NCI-H510A treated with DMSO at 0.1 percent for 48 hours (cell line): ENCODE results near the gene TNKS1BP1.
"Not testable (repeated sequence)": the region's sequence is repeated elsewhere in the genome, so short reads cannot be mapped to it uniquely, and the experiment has no call there.

Experiments used
- DNase-seq: peaks from one replicate; lab custom pipeline; 2025; lab: John Stamatoyannopoulos, UW

The TNKS1BP1 gene

GRCh38 chr11:57310091-57310490 lies 14.7 kb downstream of the TNKS1BP1 start:
- no peak for DNase-seq

- DNase-seq: no peak
These were observed 15.4 kb downstream of the TNKS1BP1 start for GRCh38 chr11:57309106-57310059.

GRCh38 chr11:57308426-57309060 lies 16.2 kb downstream of the TNKS1BP1 start:
- DNase-seq: no peak

GRCh38 chr11:57307666-57308270 lies 17.0 kb downstream of the TNKS1BP1 start:
- no peak for DNase-seq

- no peak for DNase-seq
These were observed 17.7 kb downstream of the TNKS1BP1 start for GRCh38 chr11:57306940-57307565.

- no peak for DNase-seq
These were observed 18.4 kb downstream of the TNKS1BP1 start for GRCh38 chr11:57306161-57306876.

GRCh38 chr11:57305523-57305922 lies 19.2 kb downstream of the TNKS1BP1 start:
- DNase-seq: no peak

- peak; percentile 96 for DNase-seq
These were observed 20.7 kb downstream of the TNKS1BP1 start for GRCh38 chr11:57303990-57304579.

GRCh38 chr11:57303280-57303989 lies 21.3 kb downstream of the TNKS1BP1 start:
- peak; percentile 61 for DNase-seq

- DNase-seq: no peak
These were observed 22.3 kb downstream of the TNKS1BP1 start for GRCh38 chr11:57302489-57302888.

- DNase-seq: no peak
These were observed 22.9 kb downstream of the TNKS1BP1 start for GRCh38 chr11:57301711-57302423.

- DNase-seq: no peak
These were observed 24.0 kb downstream of the TNKS1BP1 start for GRCh38 chr11:57300785-57301184.

- no peak for DNase-seq
These were observed 25.5 kb downstream of the TNKS1BP1 start for GRCh38 chr11:57299150-57299737.

GRCh38 chr11:57297221-57297620 lies 27.5 kb downstream of the TNKS1BP1 start:
- no peak for DNase-seq

GRCh38 chr11:57296205-57296604 lies 28.5 kb downstream of the TNKS1BP1 start:
- not testable (repeated sequence) for DNase-seq

GRCh38 chr11:57294225-57295131 lies 30.3 kb downstream of the TNKS1BP1 start:
- no peak for DNase-seq

GRCh38 chr11:57290288-57290687 lies 34.5 kb downstream of the TNKS1BP1 start:
- no peak for DNase-seq

GRCh38 chr11:57288771-57289579 lies 35.8 kb downstream of the TNKS1BP1 start:
- DNase-seq: peak; percentile 27
